Astrocyte of the spinal cord (primary cell): ENCODE data around the gene RUBCNL.
A peak's percentile ranks its signal among the peaks of the same experiment; 100 is the strongest.

Experiments used
- DNase-seq: peaks from one replicate; pipeline ENCODE4 v3.0.0; 2011; ENCODE audit warnings: low read depth, low spot score
- H3K4me3 ChIP-seq: 2 replicates; pipeline ENCODE4 v1.5.1; 2011; ENCODE audit warnings: low read depth, mild to moderate bottlenecking, low read length, moderate library complexity
- CTCF ChIP-seq: IDR thresholded peaks from 2 replicates; pipeline ENCODE4 v1.5.1; 2012; ENCODE audit warnings: low read depth, mild to moderate bottlenecking, low read length, inconsistent platforms
- in situ Hi-C: cut with HindIII; loops from 2 replicates; pipeline ENCODE4 v1.10.0; 2017; ENCODE audit warnings: low sequenced_read_pairs

The RUBCNL gene

DNA sequence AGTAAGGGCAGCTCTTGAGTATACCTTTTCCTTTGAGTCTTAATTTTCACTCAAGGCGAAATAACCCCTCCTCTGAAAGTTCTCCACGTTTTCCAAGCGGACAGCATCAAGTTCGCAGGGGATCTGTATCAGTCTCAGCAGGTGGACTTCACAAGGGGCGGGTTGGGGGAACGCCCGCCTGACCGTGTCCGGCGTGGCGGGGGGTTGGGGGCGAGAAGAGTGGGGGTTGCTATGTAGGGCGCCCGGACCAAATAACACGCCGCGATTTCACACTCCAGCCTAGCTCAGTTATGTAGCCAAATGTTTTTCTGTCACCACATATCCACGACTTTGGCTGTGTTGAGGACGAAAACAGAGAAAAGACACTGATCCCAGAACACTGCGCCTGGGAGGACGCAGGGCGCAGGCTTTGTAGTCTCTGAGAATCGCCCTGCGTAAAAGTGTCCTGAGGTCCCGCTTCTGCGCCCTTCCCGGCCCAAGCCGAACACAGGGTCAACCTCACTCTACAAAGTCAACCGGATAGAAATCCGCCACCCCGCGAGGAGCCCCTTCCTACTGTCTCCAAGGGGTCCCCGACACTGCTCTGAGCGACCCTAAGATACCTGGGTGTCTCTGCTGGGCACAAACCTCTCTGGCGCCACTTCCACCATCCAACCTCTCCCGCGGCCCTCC is 524 bp downstream of the RUBCNL start:
- H3K4me3 ChIP-seq: peak overlapping the region; percentile 36
- DNase-seq: peak; percentile 24
- TF ChIP-seq CTCF: no peak
- in situ Hi-C loops: no loop called here

- no peak overlapping the region for H3K4me3 ChIP-seq
- DNase-seq: no peak
- TF ChIP-seq CTCF: no peak
- in situ Hi-C loops: no loop called here
Observed at GRCh38 chr13:46385946-46386345, 1.1 kb downstream of the RUBCNL start.

DNA sequence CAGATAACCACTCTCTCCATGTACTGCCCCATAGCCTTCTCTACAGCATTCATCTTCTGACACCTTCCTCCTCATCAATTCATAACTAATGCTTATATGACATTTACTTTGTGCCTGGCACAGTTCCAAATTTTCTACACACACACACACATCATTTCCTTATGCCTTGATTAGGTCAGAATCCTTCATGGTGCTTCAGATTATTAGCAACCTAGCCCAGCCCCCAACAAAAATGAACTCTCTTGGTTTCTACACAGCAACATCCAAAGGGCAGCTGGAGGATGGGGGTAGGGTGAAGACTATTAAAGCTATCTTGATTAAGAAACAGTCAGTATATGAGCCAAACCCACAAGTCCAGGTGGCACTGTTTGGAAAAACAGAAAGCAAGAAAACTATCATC is 3.7 kb downstream of the RUBCNL start:
- no peak for DNase-seq
- no peak for TF ChIP-seq CTCF
- in situ Hi-C loops: no loop called here
- no peak overlapping the region for H3K4me3 ChIP-seq

- H3K4me3 ChIP-seq: no peak overlapping the region
- in situ Hi-C loops: no loop called here
- no peak for DNase-seq
- no peak for TF ChIP-seq CTCF
Observed at GRCh38 chr13:46382224-46382623, 4.8 kb downstream of the RUBCNL start.

- TF ChIP-seq CTCF: no peak
- DNase-seq: no peak
- no peak overlapping the region for H3K4me3 ChIP-seq
- in situ Hi-C loops: no loop called here
Observed at GRCh38 chr13:46380242-46380641, 6.8 kb downstream of the RUBCNL start.

- H3K4me3 ChIP-seq: no peak overlapping the region
- DNase-seq: no peak
- no peak for TF ChIP-seq CTCF
- in situ Hi-C loops: no loop called here
Observed at GRCh38 chr13:46379611-46380010, 7.4 kb downstream of the RUBCNL start.
